ENCODE results near the gene EZH2.

Gene EZH2

DNA sequence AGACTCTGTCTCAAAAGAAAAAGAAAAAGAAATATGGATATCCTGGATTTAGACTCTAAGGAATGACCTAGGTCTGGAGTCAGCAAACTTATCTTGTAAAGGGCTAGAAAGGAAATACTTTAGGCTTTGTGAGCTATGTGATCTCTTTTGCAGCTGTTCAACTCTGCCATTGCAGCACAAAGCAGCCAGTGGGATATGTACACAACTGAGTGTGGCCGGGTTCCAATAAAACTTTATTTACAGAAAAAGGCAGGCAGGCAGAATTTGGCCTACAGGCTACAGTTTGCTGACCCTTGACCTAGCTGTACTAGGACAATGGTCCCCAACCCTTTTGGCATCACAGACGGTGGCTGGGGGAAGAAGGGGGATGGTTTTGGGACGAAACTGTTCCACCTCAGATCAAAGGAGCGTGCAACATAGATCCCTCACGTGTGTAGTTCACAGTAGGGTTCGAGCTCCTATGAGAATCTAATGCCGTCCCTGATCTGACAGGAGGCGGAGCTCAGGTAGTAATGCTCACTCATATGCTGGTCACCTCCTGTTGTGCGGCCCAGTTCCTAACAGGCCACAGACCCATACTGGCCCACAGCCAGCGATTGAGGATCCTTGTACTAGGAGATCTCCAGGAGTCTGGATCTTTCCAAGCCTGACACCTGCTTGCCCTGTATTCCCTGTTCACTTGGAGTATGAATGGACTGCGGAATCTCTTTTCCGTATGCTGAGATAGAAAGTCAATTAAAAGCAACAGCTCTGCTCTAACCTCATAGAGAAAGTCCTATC, 122.4 kb downstream of the EZH2 start:
- DNase-seq = no peak
